SH-SY5Y (cell line): ENCODE results near the gene POU2F2.

Source experiments
- GATA2 ChIP-seq: IDR thresholded peaks from 2 replicates; pipeline ENCODE4 v1.6.1; 2011; ENCODE audit warnings: mild to moderate bottlenecking, low read depth, low read length
- GATA3 ChIP-seq: IDR thresholded peaks from 2 replicates; pipeline ENCODE4 v1.6.1; 2011; ENCODE audit warnings: low read depth, mild to moderate bottlenecking, low read length, moderate library complexity

The POU2F2 gene

GRCh38 chr19:42038666-42039065 is 93.6 kb downstream of the POU2F2 start:
- TF ChIP-seq GATA2 (no peak), GATA3 (no peak)

GRCh38 chr19:42037649-42038048 is 94.6 kb downstream of the POU2F2 start:
- TF ChIP-seq GATA2 (no peak), GATA3 (no peak)
